ENCODE data around the gene AURKA. TPM values are rescaled to one million over a fixed set of nuclear protein-coding genes. Genes with fewer than 3 reads are reported as not detected.

AURKA gene
- total RNA-seq (10 to 100 TPM in 1 of 2 donors, 1 to 10 TPM in 1; 1.3 to 41.6 TPM), polyA plus RNA-seq (1 to 10 TPM in 1 of 2 donors, under 1 TPM in 1; 0.88 to 4.2 TPM)

- Histone ChIP-seq H3K27me3 (ENCODE audit: control insufficient read depth in 4 of 4, insufficient read depth in 4 of 4, low read length in 3 of 4) (no peaks in the 10 kb centered on the region), H3K9ac (ENCODE audit: low read depth in 1 of 2, low read length in 2 of 2) (peak within 1 kb of the TSS; percentile 90 to 93), H3K9me3 (ENCODE audit: control insufficient read depth in 4 of 4, low read length in 3 of 4) (no peaks in the 10 kb centered on the region), H3K36me3 (ENCODE audit: control insufficient read depth in 4 of 4, insufficient read depth in 3 of 4, low read depth in 1 of 4, low read length in 3 of 4) (peaks cover 0 to 21% (median 16%) of the 10 kb centered on the region in 4 donors), H3K27ac (ENCODE audit: low read depth in 1 of 2, low read length in 2 of 2) (peak within 1 kb of the TSS; percentile 93 to 96), H3K4me3 (ENCODE audit: low read depth in 1 of 3, low read length in 3 of 3) (peak within 1 kb of the TSS; percentile 56 to 99 (median 92)), H3K4me1 (ENCODE audit: control insufficient read depth in 4 of 4, insufficient read depth in 4 of 4, low read length in 3 of 4) (peaks cover 2 to 21% (median 16%) of the 10 kb centered on the region in 4 donors)
- TF ChIP-seq, protein P1, sequence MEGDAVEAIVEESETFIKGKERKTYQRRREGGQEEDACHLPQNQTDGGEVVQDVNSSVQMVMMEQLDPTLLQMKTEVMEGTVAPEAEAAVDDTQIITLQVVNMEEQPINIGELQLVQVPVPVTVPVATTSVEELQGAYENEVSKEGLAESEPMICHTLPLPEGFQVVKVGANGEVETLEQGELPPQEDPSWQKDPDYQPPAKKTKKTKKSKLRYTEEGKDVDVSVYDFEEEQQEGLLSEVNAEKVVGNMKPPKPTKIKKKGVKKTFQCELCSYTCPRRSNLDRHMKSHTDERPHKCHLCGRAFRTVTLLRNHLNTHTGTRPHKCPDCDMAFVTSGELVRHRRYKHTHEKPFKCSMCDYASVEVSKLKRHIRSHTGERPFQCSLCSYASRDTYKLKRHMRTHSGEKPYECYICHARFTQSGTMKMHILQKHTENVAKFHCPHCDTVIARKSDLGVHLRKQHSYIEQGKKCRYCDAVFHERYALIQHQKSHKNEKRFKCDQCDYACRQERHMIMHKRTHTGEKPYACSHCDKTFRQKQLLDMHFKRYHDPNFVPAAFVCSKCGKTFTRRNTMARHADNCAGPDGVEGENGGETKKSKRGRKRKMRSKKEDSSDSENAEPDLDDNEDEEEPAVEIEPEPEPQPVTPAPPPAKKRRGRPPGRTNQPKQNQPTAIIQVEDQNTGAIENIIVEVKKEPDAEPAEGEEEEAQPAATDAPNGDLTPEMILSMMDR (IDR thresholded peaks at IDR 0.05; ENCODE audit: low read depth, low read length, missing input control) = no peak
- TF ChIP-seq MAX (IDR thresholded peaks at IDR 0.05) (peak; percentile 87), HNF4G (IDR thresholded peaks at IDR 0.05) (peak; percentile 94), RAD21 (IDR thresholded peaks at IDR 0.05) (peak; percentile 50 to 58), FOXA2 (IDR thresholded peaks at IDR 0.05) (peak; percentile 43), RXRA (IDR thresholded peaks at IDR 0.05) (peak; percentile 89), FOXA1 (IDR thresholded peaks at IDR 0.05) (peak; percentile 65), YY1 (IDR thresholded peaks at IDR 0.05) (peak; percentile 100), JUND (IDR thresholded peaks at IDR 0.05) (peak; percentile 91 to 94), ATF3 (IDR thresholded peaks at IDR 0.05) (peak; percentile 85), TAF1 (conservative IDR thresholded peaks at IDR 0.05) (peak; percentile 34), SP1 (IDR thresholded peaks at IDR 0.05) (peak; percentile 92), GABPA (IDR thresholded peaks at IDR 0.05 in 1 of 2, conservative IDR thresholded peaks at IDR 0.05 in 1 of 2) (peak in 1 of 2 donors; percentile 86), HNF4A (conservative IDR thresholded peaks at IDR 0.05) (peak; percentile 95 to 96), ZBTB33 (IDR thresholded peaks at IDR 0.05) (peak; percentile 95), REST (IDR thresholded peaks at IDR 0.05) (peak; percentile 90), EGR1 (IDR thresholded peaks at IDR 0.05; ENCODE audit: low read depth in 2 of 2) (peak; percentile 48 to 93), NR2F2 (IDR thresholded peaks at IDR 0.05) (peak; percentile 97)
- under 1% methylated on average over 53 of the region's 53 CpGs for WGBS
- peak; percentile 99 for DNase-seq (ENCODE audit: low spot score)
Observed at GRCh38 chr20:56392132-56392880, at the start of gene AURKA, which contains the start of gene CSTF1. AURKA (minus strand) TSS chr20:56392215; CDS start chr20:56388197, 4,018 bp downstream. CSTF1 (plus strand) TSS chr20:56392645; CDS start chr20:56395553, 2,908 bp downstream.

All from liver (tissue), 9 donors.